H9 (cell line): ENCODE measurements around the gene CLEC11A. TPM values are rescaled to one million over a fixed set of nuclear protein-coding genes. Genes with fewer than 3 reads are reported as not detected.
"Not testable (repeated sequence)": the region's sequence is repeated elsewhere in the genome, so short reads cannot be mapped to it uniquely, and the experiment has no call there.

Experiments used
- DNase-seq: peaks from one replicate; pipeline ENCODE4 v3.0.0-alpha.2; 2017
- H2AFZ ChIP-seq: one replicate; pipeline ENCODE4 v1.6.1; 2013; ENCODE audit warnings: mild to moderate bottlenecking, low read length, control low read depth, moderate library complexity
- H2AK5ac ChIP-seq: 2 replicates; pipeline ENCODE4 v1.6.1; 2013; ENCODE audit warnings: low read length, control low read depth, mixed read lengths; ENCODE audit not compliant: insufficient read length
- H2BK120ac ChIP-seq: one replicate; pipeline ENCODE4 v1.6.1; 2013; ENCODE audit warnings: low read depth, mild to moderate bottlenecking, low read length, control low read depth, inconsistent platforms; ENCODE audit not compliant: poor library complexity, severe bottlenecking
- H2BK12ac ChIP-seq: 2 replicates; pipeline ENCODE4 v1.6.1; 2013; ENCODE audit warnings: low read length, control low read depth, mixed read lengths, low read depth; ENCODE audit not compliant: insufficient read length
- H2BK15ac ChIP-seq: 2 replicates; pipeline ENCODE4 v1.6.1; 2013; ENCODE audit warnings: low read depth, low read length, control low read depth
- H2BK20ac ChIP-seq: one replicate; pipeline ENCODE4 v1.6.1; 2013; ENCODE audit warnings: low read depth, mild to moderate bottlenecking, low read length, control low read depth, inconsistent platforms; ENCODE audit not compliant: poor library complexity, severe bottlenecking
- H2BK5ac ChIP-seq: 2 replicates; pipeline ENCODE4 v1.6.1; 2013; ENCODE audit warnings: low read length, control low read depth, mixed read lengths; ENCODE audit not compliant: insufficient read length
- H3K14ac ChIP-seq: 2 replicates; pipeline ENCODE4 v1.6.1; 2013; ENCODE audit warnings: low read length, control low read depth; ENCODE audit not compliant: insufficient read depth
- H3K18ac ChIP-seq: 2 replicates; pipeline ENCODE4 v1.6.1; 2013; ENCODE audit warnings: low read depth, mild to moderate bottlenecking, mixed read lengths, low read length, control low read depth; ENCODE audit not compliant: insufficient read length
- H3K23ac ChIP-seq: 2 replicates; pipeline ENCODE4 v1.6.1; 2013; ENCODE audit warnings: low read length, control low read depth, mixed read lengths, low read depth; ENCODE audit not compliant: insufficient read length
- H3K23me2 ChIP-seq: 2 replicates; pipeline ENCODE4 v1.6.1; 2013; ENCODE audit warnings: low read depth, mild to moderate bottlenecking, mixed read lengths, low read length, control low read depth; ENCODE audit not compliant: insufficient read length, poor library complexity, severe bottlenecking
- H3K27ac ChIP-seq: 2 replicates; pipeline ENCODE4 v1.5.1; 2013; ENCODE audit warnings: low read length, control low read depth, mixed read lengths, low read depth; ENCODE audit not compliant: insufficient read length
- H3K27me3 ChIP-seq: 2 replicates; pipeline ENCODE4 v1.6.1; 2013; ENCODE audit warnings: low read length, control low read depth, inconsistent platforms; ENCODE audit not compliant: insufficient read depth
- H3K4ac ChIP-seq: 2 replicates; pipeline ENCODE4 v1.6.1; 2013; ENCODE audit warnings: low read depth, mild to moderate bottlenecking, control low read depth, inconsistent platforms, low read length, moderate library complexity
- H3K4me1 ChIP-seq: 2 replicates; pipeline ENCODE4 v1.6.1; 2013; ENCODE audit warnings: low read length, control low read depth, inconsistent platforms; ENCODE audit not compliant: insufficient read depth
- H3K4me2 ChIP-seq: 2 replicates; pipeline ENCODE4 v1.6.1; 2013; ENCODE audit warnings: low read length, control low read depth, mixed read lengths; ENCODE audit not compliant: insufficient read length, insufficient read depth
- H3K56ac ChIP-seq: 2 replicates; pipeline ENCODE4 v1.6.1; 2013; ENCODE audit warnings: low read depth, mild to moderate bottlenecking, mixed read lengths, low read length, control low read depth; ENCODE audit not compliant: insufficient read length
- H3K79me1 ChIP-seq: 2 replicates; pipeline ENCODE4 v1.6.1; 2013; ENCODE audit warnings: low read depth, mild to moderate bottlenecking, moderate library complexity, low read length, control low read depth, inconsistent platforms; ENCODE audit not compliant: insufficient read depth, poor library complexity, severe bottlenecking
- H3K79me2 ChIP-seq: 2 replicates; pipeline ENCODE4 v1.6.1; 2013; ENCODE audit warnings: low read length, control low read depth, inconsistent platforms; ENCODE audit not compliant: insufficient read depth
- H3K9ac ChIP-seq: 2 replicates; pipeline ENCODE4 v1.6.1; 2013; ENCODE audit warnings: low read length, control low read depth, mixed read lengths; ENCODE audit not compliant: insufficient read length; ENCODE audit errors: extremely low read depth
- H3K9me3 ChIP-seq: one replicate; pipeline ENCODE4 v1.6.1; 2013; ENCODE audit warnings: low read depth, low read length, inconsistent platforms; ENCODE audit not compliant: control insufficient read depth
- H3T11ph ChIP-seq: one replicate; pipeline ENCODE4 v1.6.1; 2013; ENCODE audit warnings: mild to moderate bottlenecking, low read length, control low read depth, inconsistent platforms
- H4K20me1 ChIP-seq: one replicate; pipeline ENCODE4 v1.6.1; 2013; ENCODE audit not compliant: control insufficient read depth, insufficient read length, insufficient read depth
- H4K5ac ChIP-seq: 2 replicates; pipeline ENCODE4 v1.6.1; 2013; ENCODE audit warnings: low read depth, mild to moderate bottlenecking, mixed read lengths, low read length, control low read depth; ENCODE audit not compliant: insufficient read length
- H4K8ac ChIP-seq: replicated peaks from 2 replicates; pipeline ENCODE4 v1.6.1; 2013; ENCODE audit warnings: low read length, control low read depth, mixed read lengths, low read depth; ENCODE audit not compliant: insufficient read length
- H4K91ac ChIP-seq: 2 replicates; pipeline ENCODE4 v1.6.1; 2013; ENCODE audit warnings: low read depth, mild to moderate bottlenecking, moderate library complexity, mixed read lengths, low read length, control low read depth; ENCODE audit not compliant: insufficient read length
- H3K27ac Mint-ChIP-seq, 3 experiments: 2 replicates in 2 of 3; 3 replicates in 1 of 3; pipeline ENCODE4 v1.8.0; 2020 to 2021; ENCODE audit warnings: mixed read lengths in 3 of 3, mild to moderate bottlenecking in 1 of 3, moderate library complexity in 1 of 3
- H3K27me3 Mint-ChIP-seq: 2 replicates; pipeline ENCODE4 v1.8.0; 2021; ENCODE audit warnings: low read depth, mild to moderate bottlenecking, moderate library complexity, mixed read lengths
- H3K36me3 Mint-ChIP-seq, 3 experiments: 2 replicates in 2 of 3; 3 replicates in 1 of 3; pipeline ENCODE4 v1.8.0; 2020 to 2021; ENCODE audit warnings: low read depth in 3 of 3, mixed read lengths in 3 of 3; ENCODE audit not compliant: insufficient read depth in 1 of 3
- H3K4me1 Mint-ChIP-seq, 2 experiments: 2 replicates each; pipeline ENCODE4 v1.8.0; 2020; ENCODE audit warnings: mixed read lengths in 2 of 2
- H3K4me3 Mint-ChIP-seq, 2 experiments: 2 replicates in 1 of 2; 3 replicates in 1 of 2; pipeline ENCODE4 v1.8.0; 2020 to 2021; ENCODE audit warnings: mild to moderate bottlenecking in 2 of 2, mixed read lengths in 2 of 2, moderate library complexity in 1 of 2
- H3K9me3 Mint-ChIP-seq, 2 experiments: 2 replicates in 1 of 2; 3 replicates in 1 of 2; pipeline ENCODE4 v1.8.0; 2020; ENCODE audit warnings: mild to moderate bottlenecking in 2 of 2, mixed read lengths in 2 of 2, moderate library complexity in 1 of 2
- WGBS: extraction: QIAGEN DNeasy Blood & Tissue Kit; methylation state at CpG from one replicate; pipeline ENCODE4 v1.1.7; 2013; ENCODE audit warnings: missing lambda C conversion rate, low lambda C conversion rate, mixed read lengths; ENCODE audit not compliant: insufficient read length; ENCODE audit errors: extremely low coverage; 5-methylcytosine and 5-hydroxymethylcytosine counted together
- total RNA-seq: library from RNA; stranded (reverse); gene quantifications from 2 replicates; pipeline ENCODE4 v1.2.1, GENCODE V29; 2021
- TF ChIP-seq, protein P1 (sequence below): fragments of 200-600 bp; sonication (generic); conservative IDR thresholded peaks from 3 replicates; pipeline ENCODE4 v1.8.0; 2021; ENCODE audit warnings: antibody characterized with exemption, mild to moderate bottlenecking

Gene CLEC11A
- total RNA-seq, 1 experiment from 2014 or later: 3.9 TPM

GRCh38 chr19:50745221-50745620, 22.1 kb downstream of the CLEC11A start:
- H3K4me1 Mint-ChIP-seq: peaks cover 2% of the 10 kb centered on the region in 2 experiments; a peak in 2 of 4 replicates
- WGBS: no CpG with 5 or more reads among the region's 10 CpGs
- peaks cover 15% of the 10 kb centered on the region for H3K27me3 Mint-ChIP-seq

GRCh38 chr19:50747141-50747540, 24.0 kb downstream of the CLEC11A start:
- H3K27me3 Mint-ChIP-seq, H3K56ac ChIP-seq, H3K4me2 ChIP-seq, H2BK12ac ChIP-seq, H2BK120ac ChIP-seq, H3K4ac ChIP-seq, H3K4me3 Mint-ChIP-seq, H3K36me3 Mint-ChIP-seq, H3K27me3 ChIP-seq, H3K9me3 Mint-ChIP-seq, H3K4me1 ChIP-seq, H2BK15ac ChIP-seq, H4K5ac ChIP-seq, H4K20me1 ChIP-seq, H3K27ac ChIP-seq, H3K23me2 ChIP-seq, H3K18ac ChIP-seq, H3K9me3 ChIP-seq, H3K79me1 ChIP-seq, H3K79me2 ChIP-seq, H3K9ac ChIP-seq, H3K14ac ChIP-seq, H2AK5ac ChIP-seq, H2BK20ac ChIP-seq, H3K4me1 Mint-ChIP-seq, DNase-seq, H2BK5ac ChIP-seq, H3T11ph ChIP-seq, H2AFZ ChIP-seq, H4K91ac ChIP-seq, H4K8ac ChIP-seq, H3K23ac ChIP-seq: not testable (repeated sequence)
- peak overlapping the region in 1 of 3 experiments; percentile 70; a peak in 1 of 7 replicates for H3K27ac Mint-ChIP-seq
- WGBS: no CpG with 5 or more reads among the region's 14 CpGs

More at GRCh38 chr19:50745221-50745620, 22.1 kb downstream of the CLEC11A start:
- Histone ChIP-seq H3K9ac (no peak overlapping the region), H3K27me3 (no peaks in the 10 kb centered on the region), H2AK5ac (no peak overlapping the region), H2BK5ac (no peak overlapping the region), H2BK12ac (no peak overlapping the region), H3T11ph (no peak overlapping the region), H3K9me3 (no peaks in the 10 kb centered on the region), H3K23me2 (no peaks in the 10 kb centered on the region), H4K20me1 (no peaks in the 10 kb centered on the region), H2BK20ac (no peak overlapping the region), H3K14ac (no peak overlapping the region), H4K8ac (no peak overlapping the region), H3K79me2 (no peaks in the 10 kb centered on the region), H3K4ac (no peak overlapping the region), H2AFZ (no peak overlapping the region), H3K18ac (no peak overlapping the region), H4K91ac (no peak overlapping the region), H3K4me2 (no peak overlapping the region), H3K56ac (no peak overlapping the region), H2BK15ac (no peak overlapping the region), H3K4me1 (no peaks in the 10 kb centered on the region), H2BK120ac (no peak overlapping the region), H3K23ac (no peak overlapping the region), H3K79me1 (no peaks in the 10 kb centered on the region), H4K5ac (no peak overlapping the region), H3K27ac (no peak overlapping the region)
- H3K9me3 Mint-ChIP-seq: no peaks in the 10 kb centered on the region; a peak in 1 of 5 replicates
- TF ChIP-seq, protein P1, sequence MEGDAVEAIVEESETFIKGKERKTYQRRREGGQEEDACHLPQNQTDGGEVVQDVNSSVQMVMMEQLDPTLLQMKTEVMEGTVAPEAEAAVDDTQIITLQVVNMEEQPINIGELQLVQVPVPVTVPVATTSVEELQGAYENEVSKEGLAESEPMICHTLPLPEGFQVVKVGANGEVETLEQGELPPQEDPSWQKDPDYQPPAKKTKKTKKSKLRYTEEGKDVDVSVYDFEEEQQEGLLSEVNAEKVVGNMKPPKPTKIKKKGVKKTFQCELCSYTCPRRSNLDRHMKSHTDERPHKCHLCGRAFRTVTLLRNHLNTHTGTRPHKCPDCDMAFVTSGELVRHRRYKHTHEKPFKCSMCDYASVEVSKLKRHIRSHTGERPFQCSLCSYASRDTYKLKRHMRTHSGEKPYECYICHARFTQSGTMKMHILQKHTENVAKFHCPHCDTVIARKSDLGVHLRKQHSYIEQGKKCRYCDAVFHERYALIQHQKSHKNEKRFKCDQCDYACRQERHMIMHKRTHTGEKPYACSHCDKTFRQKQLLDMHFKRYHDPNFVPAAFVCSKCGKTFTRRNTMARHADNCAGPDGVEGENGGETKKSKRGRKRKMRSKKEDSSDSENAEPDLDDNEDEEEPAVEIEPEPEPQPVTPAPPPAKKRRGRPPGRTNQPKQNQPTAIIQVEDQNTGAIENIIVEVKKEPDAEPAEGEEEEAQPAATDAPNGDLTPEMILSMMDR: no peak
- H3K36me3 Mint-ChIP-seq: no peaks in the 10 kb centered on the region
- no peak overlapping the region for H3K4me3 Mint-ChIP-seq
- no peak overlapping the region for H3K27ac Mint-ChIP-seq
- DNase-seq: no peak
